Measurements from ENCODE around the gene TSPAN7. TPM values are rescaled to one million over a fixed set of nuclear protein-coding genes. Genes with fewer than 3 reads are reported as not detected.

Gene TSPAN7
- total RNA-seq, 1 donor, result not detected

DNA sequence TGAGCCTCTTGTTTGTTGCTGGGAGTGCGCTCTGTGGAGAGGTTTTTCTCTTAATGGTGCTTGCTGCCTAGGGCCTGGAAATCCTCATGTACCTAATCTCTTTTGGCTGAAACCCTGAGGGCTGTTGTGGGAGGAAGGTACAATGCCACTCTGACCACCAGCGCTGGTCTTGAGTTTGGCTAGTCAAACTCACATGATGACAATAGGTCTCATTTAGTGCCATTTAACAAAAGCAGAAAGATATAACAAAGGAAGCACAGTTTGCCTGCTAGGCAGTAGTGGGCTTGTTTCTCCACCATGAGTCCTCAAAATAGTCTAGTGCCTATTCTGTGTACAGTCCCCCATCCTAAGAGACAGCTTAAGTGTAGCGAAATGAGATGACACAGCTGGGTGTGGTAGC is 111.3 kb downstream of the TSPAN7 start:
- no peak overlapping the region for H3K4me3 ChIP-seq (ENCODE audit: low read length)
- no peaks in the 10 kb centered on the region for H3K27me3 ChIP-seq (ENCODE audit: insufficient read depth, low read length)
- H3K9me3 ChIP-seq (ENCODE audit: low read depth, low read length), result no peaks in the 10 kb centered on the region
- no peaks in the 10 kb centered on the region for H3K4me1 ChIP-seq (ENCODE audit: insufficient read depth, low read length)

DNA sequence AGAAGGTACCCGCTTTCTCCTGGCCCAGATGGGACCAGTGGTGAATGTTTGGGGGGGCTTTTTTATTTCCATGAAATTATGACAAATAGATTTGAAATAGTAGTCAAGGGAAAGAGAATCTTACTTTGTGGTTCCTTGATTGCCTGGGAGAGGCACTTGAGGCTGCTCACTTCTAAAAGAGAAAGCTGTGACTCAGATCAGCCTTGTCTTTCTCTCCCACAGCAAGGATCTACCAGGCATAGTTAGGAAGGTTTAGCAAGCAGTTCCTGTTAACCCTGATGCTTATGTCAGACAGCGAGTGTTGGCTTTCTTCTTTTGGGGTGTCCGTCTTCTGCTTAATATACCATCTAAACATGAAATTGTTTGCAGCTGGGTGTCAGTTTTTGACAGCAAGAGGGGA is 114.5 kb downstream of the TSPAN7 start:
- Histone ChIP-seq H3K4me3 (ENCODE audit: low read length) (no peak overlapping the region), H3K9me3 (ENCODE audit: low read depth, low read length) (no peaks in the 10 kb centered on the region), H3K27me3 (ENCODE audit: insufficient read depth, low read length) (no peaks in the 10 kb centered on the region), H3K4me1 (ENCODE audit: insufficient read depth, low read length) (no peaks in the 10 kb centered on the region)

DNA sequence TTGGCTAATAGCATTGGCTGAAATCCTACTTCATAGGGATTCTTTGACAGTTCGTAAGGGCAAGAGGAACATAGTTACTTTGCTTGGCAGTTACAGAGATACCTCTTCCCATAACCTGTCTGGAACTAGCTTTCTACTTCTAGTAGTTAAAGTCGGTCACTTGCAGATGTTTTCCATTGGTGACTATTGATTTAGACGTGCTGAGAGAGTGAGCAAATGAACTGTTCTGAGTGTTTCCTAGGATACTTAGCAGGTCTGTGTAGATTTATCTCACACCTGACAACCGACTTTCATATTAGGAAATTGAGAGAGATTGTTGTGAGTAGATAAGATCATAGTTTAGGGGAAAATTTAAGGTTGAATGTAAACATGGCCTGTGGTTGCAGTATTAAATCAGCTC is 116.8 kb downstream of the TSPAN7 start:
- Histone ChIP-seq H3K9me3 (ENCODE audit: low read depth, low read length) (no peaks in the 10 kb centered on the region), H3K4me1 (ENCODE audit: insufficient read depth, low read length) (no peaks in the 10 kb centered on the region), H3K4me3 (ENCODE audit: low read length) (no peak overlapping the region), H3K27me3 (ENCODE audit: insufficient read depth, low read length) (no peaks in the 10 kb centered on the region)

DNA sequence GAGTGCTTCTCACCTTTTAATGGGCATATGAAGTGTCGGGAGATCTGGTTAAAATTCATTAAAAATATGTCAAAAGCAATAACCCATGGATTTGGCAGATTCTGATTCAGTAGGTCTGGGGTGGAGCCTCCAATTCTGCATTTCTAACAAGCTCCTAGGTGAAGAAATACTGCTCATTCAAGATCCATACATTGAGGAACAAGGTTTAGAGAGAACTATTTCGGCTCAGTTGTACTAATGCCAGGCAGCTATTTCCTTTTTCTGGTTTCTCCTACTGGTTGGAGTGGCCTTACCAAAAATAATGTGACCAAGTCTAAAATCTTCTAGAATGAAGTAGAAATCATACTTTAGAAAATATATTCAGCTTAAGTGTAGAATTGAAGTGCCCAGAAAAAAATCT is 117.5 kb downstream of the TSPAN7 start:
- Histone ChIP-seq H3K9me3 (ENCODE audit: low read depth, low read length) (no peaks in the 10 kb centered on the region), H3K4me1 (ENCODE audit: insufficient read depth, low read length) (no peaks in the 10 kb centered on the region), H3K27me3 (ENCODE audit: insufficient read depth, low read length) (no peaks in the 10 kb centered on the region), H3K4me3 (ENCODE audit: low read length) (no peak overlapping the region)

DNA sequence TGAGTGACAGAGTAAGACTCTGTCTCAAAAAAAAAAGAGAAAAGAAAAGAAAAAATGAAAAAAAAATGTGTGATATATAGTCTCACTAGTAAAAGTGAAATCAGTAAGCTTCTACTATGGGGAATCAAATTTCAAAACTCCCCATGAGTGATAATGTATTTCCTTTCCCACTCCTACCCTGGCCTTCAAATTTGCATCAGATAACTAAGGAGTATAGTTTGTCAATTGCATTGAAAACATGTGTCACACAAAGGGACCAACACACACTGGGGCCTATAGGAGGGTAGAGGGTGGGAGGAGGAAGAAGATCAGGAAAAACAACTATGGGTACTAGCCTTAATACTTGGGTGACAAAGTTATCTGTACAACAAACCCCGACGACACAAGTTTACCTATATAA is 118.4 kb downstream of the TSPAN7 start:
- Histone ChIP-seq H3K9me3 (ENCODE audit: low read depth, low read length) (no peaks in the 10 kb centered on the region), H3K4me3 (ENCODE audit: low read length) (no peak overlapping the region), H3K27me3 (ENCODE audit: insufficient read depth, low read length) (no peaks in the 10 kb centered on the region), H3K4me1 (ENCODE audit: insufficient read depth, low read length) (no peaks in the 10 kb centered on the region)

DNA sequence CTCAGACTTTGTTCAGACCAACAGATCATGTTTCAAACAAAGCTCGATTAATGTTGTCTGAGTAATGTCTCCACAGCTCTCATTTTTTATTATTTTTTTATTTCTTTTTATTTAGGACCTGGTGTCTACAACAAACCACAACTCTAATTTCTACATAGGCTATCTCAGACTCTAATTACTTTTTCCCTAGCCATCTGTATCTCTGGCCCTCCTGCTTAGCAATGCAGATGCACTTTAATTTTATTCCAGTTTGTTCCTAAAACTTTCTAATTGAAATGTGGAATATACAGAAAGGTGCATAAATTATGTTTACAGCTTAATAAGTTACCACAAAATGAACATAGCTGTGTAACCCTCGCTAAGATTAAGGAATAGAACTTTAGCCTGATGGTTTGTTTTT is 120.8 kb downstream of the TSPAN7 start:
- H3K4me3 ChIP-seq (ENCODE audit: low read length), result no peak overlapping the region
- H3K9me3 ChIP-seq (ENCODE audit: low read depth, low read length), result no peaks in the 10 kb centered on the region
- H3K4me1 ChIP-seq (ENCODE audit: insufficient read depth, low read length), result no peaks in the 10 kb centered on the region
- H3K27me3 ChIP-seq (ENCODE audit: insufficient read depth, low read length), result no peaks in the 10 kb centered on the region

DNA sequence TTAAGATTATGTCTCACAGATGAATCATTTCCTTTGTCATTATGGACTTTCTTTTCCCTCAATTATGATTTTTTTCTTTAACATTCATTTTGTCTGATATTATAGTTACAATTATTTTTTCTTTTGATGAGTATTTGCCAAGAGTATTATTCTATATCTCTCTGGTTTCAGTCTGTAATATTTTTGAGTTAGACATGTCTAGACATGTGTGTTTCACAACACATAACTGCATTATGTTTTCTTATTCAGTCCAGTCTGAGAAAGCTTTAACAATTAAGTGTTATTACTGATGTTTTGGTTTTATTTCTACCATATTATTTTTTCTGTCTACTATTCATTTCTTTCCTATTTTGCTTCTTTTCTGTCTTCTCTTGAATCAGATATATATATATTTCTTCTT is 131.6 kb downstream of the TSPAN7 start:
- no peaks in the 10 kb centered on the region for H3K27me3 ChIP-seq (ENCODE audit: insufficient read depth, low read length)
- H3K4me3 ChIP-seq (ENCODE audit: low read length), result no peak overlapping the region
- no peaks in the 10 kb centered on the region for H3K9me3 ChIP-seq (ENCODE audit: low read depth, low read length)
- H3K4me1 ChIP-seq (ENCODE audit: insufficient read depth, low read length), result no peaks in the 10 kb centered on the region

DNA sequence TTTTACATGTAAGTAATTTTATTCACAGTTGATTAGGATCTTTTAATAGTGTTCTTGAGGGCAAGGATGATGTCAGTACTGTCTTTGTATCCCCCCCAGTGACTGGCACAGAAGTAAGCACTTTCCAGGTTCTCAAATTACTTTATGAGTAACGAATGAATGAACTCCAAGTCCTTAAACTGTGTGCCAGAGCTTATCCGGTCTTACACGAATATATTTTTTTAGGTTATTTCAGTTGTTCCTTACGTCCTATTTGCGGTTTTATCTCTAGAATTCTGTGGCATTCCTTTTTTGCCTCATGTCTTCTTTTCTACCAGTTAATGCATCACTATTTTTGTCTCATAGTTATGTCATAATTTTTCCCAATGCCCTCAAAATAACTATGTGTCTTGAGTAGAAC is 133.1 kb downstream of the TSPAN7 start:
- H3K9me3 ChIP-seq (ENCODE audit: low read depth, low read length), result no peaks in the 10 kb centered on the region
- H3K27me3 ChIP-seq (ENCODE audit: insufficient read depth, low read length), result no peaks in the 10 kb centered on the region
- H3K4me3 ChIP-seq (ENCODE audit: low read length), result no peak overlapping the region
- H3K4me1 ChIP-seq (ENCODE audit: insufficient read depth, low read length), result no peaks in the 10 kb centered on the region

DNA sequence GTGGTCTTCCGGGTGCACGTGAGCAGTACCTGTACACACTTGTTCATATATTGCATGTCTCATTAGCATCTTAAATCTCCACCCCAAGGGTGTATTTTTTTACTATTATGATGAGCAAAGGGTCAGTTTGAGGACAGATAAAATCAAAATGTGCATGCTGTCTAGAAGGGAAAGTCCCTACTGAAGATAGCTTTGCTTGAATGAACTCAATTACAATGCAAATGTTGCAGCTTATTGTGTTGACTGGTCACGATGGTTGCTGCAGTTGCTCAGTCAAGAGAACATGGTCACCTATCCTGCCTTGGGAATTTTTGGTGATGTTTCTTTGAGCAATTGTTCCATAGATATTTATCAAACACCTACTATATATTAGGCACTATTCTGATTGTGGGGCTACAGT is 136.1 kb downstream of the TSPAN7 start:
- Histone ChIP-seq H3K4me3 (ENCODE audit: low read length) (no peak overlapping the region), H3K27me3 (ENCODE audit: insufficient read depth, low read length) (no peaks in the 10 kb centered on the region), H3K9me3 (ENCODE audit: low read depth, low read length) (no peaks in the 10 kb centered on the region), H3K4me1 (ENCODE audit: insufficient read depth, low read length) (no peaks in the 10 kb centered on the region)

DNA sequence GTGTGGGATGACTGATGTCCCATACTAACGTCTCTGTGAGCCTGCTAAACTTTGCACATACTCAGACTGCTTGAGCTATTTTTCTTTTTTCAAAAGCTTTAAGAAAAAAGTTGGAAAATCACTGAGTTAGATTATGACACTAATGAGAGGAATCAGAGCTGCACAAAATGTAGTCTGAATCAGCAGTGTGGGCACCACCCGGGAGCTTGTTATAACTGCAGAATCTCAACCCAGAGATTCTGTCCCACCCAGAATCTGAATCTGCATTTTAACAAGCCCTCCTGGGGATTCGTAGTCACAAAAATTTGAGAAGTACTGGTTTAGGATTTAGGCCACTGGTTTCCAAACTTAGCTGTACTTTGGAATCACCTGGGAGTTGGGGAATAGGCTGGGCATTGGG is 137.8 kb downstream of the TSPAN7 start:
- no peaks in the 10 kb centered on the region for H3K27me3 ChIP-seq (ENCODE audit: insufficient read depth, low read length)
- no peaks in the 10 kb centered on the region for H3K9me3 ChIP-seq (ENCODE audit: low read depth, low read length)
- no peaks in the 10 kb centered on the region for H3K4me1 ChIP-seq (ENCODE audit: insufficient read depth, low read length)
- H3K4me3 ChIP-seq (ENCODE audit: low read length), result no peak overlapping the region

DNA sequence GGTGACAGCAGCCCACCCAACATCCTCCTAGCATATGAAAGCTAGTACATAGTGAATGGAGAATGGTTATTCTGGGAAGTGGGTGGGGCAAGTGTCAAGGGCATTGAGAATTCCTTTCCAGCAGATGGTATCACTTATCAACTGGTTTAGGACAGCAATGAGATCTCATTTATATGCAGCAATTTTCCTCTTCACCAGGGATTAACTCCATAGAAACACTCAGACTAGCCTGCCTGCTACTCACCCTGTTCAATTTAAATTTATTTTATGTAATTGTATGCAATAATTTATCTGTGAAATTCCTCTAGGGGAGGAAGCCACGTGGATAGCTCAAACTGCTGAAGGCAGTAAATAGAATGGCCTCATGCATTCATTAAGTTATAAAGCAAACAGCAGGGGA is 138.4 kb downstream of the TSPAN7 start:
- H3K27me3 ChIP-seq (ENCODE audit: insufficient read depth, low read length), result no peaks in the 10 kb centered on the region
- no peak overlapping the region for H3K4me3 ChIP-seq (ENCODE audit: low read length)
- no peaks in the 10 kb centered on the region for H3K4me1 ChIP-seq (ENCODE audit: insufficient read depth, low read length)

DNA sequence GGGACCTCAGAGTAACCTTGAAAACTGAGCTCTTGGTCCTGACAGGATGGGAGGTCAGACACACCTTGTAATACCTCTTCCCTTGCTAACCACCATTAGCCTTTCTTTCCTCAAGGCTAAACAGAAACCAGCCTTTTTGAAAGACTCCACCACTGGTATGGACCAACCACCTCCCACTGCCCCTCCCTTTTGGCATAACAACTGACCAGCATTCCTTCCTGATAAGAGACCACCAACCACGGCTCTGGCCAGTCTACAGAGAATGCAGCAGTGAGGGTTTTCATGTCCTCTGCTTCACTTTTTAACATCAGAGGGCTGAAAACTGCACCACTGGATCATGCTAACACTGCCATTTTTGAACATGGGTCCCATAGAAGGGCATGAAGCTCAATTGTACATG is 139.7 kb downstream of the TSPAN7 start:
- Histone ChIP-seq H3K4me1 (ENCODE audit: insufficient read depth, low read length) (no peaks in the 10 kb centered on the region), H3K27me3 (ENCODE audit: insufficient read depth, low read length) (no peaks in the 10 kb centered on the region), H3K9me3 (ENCODE audit: low read depth, low read length) (no peaks in the 10 kb centered on the region), H3K4me3 (ENCODE audit: low read length) (no peak overlapping the region)

More for the DNA sequence above, 138.4 kb downstream of the TSPAN7 start:
- no peaks in the 10 kb centered on the region for H3K9me3 ChIP-seq (ENCODE audit: low read depth, low read length)

DNA sequence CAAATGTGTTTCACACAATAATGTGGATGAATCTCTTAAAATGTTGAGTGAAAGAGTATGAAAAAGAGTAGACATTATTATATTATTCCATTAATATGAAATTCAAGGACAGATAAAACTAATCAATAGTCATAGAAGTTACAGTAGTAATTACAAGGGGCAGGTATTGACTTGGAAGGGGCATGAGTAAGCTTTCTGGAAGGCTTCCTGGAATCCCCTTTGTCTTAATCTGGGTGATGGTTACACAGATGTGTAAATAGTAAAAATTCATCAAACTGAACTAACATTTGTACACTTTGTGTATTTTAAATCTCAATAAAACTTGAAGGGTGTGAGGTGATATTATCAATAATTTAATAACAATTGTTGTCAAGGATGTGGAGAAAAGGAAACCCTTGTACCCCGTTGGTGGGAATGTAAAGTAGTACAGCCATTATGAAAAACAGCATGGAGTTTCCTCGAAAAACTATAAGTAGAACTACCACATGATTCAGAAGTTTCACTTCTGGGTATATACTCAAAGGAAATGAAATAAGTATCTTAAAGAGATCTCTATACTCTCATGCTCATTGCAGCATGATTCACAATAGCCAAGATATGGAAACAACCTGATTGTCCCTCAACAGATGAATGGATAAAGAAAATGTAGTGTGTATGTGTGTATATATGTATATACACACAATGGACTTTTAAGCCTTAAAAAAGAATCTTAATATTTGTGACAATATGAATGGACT is 143.0 kb downstream of the TSPAN7 start:
- no peaks in the 10 kb centered on the region for H3K9me3 ChIP-seq (ENCODE audit: low read depth, low read length)
- no peak overlapping the region for H3K4me3 ChIP-seq (ENCODE audit: low read length)
- no peaks in the 10 kb centered on the region for H3K27me3 ChIP-seq (ENCODE audit: insufficient read depth, low read length)
- no peaks in the 10 kb centered on the region for H3K4me1 ChIP-seq (ENCODE audit: insufficient read depth, low read length)

DNA sequence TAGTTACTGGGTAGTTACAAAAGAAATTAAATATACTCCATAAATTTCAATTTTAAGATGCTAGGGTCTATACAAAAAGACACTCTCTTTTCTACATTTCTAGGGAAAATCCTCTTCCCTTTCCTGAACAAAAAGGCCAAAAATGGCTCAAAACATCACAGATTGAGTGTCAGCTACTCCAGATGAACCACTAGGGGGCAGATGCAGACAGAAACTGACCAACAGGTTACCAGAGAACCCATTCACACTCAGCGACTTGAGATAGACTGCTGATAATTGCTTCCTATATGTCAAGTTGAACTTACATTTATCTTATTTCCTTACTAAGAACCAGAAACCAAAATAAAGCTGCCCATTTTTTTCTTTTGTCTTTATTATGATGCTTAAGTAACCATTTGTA is 156.5 kb downstream of the TSPAN7 start:
- Histone ChIP-seq H3K4me1 (ENCODE audit: insufficient read depth, low read length) (no peaks in the 10 kb centered on the region), H3K9me3 (ENCODE audit: low read depth, low read length) (no peaks in the 10 kb centered on the region), H3K4me3 (ENCODE audit: low read length) (no peak overlapping the region), H3K27me3 (ENCODE audit: insufficient read depth, low read length) (no peaks in the 10 kb centered on the region)

DNA sequence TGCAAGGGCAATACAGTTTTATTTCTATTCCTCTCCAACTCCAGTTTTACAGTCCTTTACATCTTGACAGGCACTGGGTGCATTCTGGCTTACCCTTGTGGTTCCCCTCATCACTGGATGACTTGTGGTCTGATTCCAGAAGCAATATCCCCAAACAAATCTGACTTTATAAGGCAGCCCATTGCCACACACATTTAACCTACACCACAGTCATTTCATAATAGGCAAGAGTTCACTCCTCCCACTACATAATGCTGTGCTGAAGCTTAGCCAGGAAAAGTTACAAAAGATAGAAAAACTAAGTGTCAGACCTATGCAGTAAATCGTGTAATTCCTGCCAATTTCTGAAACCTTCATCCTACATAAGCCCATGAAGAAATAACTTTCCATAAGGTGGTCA is 157.0 kb downstream of the TSPAN7 start:
- H3K4me1 ChIP-seq (ENCODE audit: insufficient read depth, low read length), result no peaks in the 10 kb centered on the region
- no peaks in the 10 kb centered on the region for H3K27me3 ChIP-seq (ENCODE audit: insufficient read depth, low read length)
- H3K4me3 ChIP-seq (ENCODE audit: low read length), result no peak overlapping the region
- H3K9me3 ChIP-seq (ENCODE audit: low read depth, low read length), result no peaks in the 10 kb centered on the region

DNA sequence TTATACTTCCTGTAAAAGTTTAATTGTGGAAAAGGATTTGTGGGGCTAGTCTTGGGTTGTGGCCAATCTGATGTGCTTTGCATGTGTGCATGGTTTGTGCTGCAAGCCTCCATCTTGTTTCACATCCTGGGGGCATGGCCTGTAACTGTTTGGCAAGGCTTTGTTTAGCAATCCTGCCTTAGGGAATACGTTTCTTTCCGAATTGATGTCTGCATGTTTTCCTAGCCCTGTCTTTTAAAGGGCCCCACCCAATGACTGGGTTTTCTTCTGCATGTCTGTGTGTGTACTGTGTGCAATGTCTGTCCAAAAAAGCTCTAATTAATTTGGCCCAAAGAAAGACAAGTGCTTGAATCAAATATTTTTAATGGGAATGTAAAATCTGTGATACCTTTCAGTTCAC is 165.3 kb downstream of the TSPAN7 start:
- H3K4me3 ChIP-seq (ENCODE audit: low read length), result no peak overlapping the region
- no peaks in the 10 kb centered on the region for H3K27me3 ChIP-seq (ENCODE audit: insufficient read depth, low read length)
- H3K4me1 ChIP-seq (ENCODE audit: insufficient read depth, low read length), result no peaks in the 10 kb centered on the region
- no peaks in the 10 kb centered on the region for H3K9me3 ChIP-seq (ENCODE audit: low read depth, low read length)
